ENCODE measurements around the gene GPR52.
A peak's percentile ranks its signal among the peaks of the same experiment; 100 is the strongest.

The GPR52 gene, protein sequence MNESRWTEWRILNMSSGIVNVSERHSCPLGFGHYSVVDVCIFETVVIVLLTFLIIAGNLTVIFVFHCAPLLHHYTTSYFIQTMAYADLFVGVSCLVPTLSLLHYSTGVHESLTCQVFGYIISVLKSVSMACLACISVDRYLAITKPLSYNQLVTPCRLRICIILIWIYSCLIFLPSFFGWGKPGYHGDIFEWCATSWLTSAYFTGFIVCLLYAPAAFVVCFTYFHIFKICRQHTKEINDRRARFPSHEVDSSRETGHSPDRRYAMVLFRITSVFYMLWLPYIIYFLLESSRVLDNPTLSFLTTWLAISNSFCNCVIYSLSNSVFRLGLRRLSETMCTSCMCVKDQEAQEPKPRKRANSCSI

GRCh38 chr1:174447866-174448530 lies at the start of gene GPR52:
Gene GPR52, plus strand, starts transcription at chr1:174447964. Its CDS starts 148 bp downstream, at chr1:174448112.
- H3K4me1 ChIP-seq (ENCODE audit: control insufficient read depth, insufficient read depth, low read length) = no peaks in the 10 kb centered on the region
- no peaks in the 10 kb centered on the region for H3K36me3 ChIP-seq (ENCODE audit: control insufficient read depth in 2 of 2, insufficient read depth in 1 of 2, low read length in 2 of 2)
- H3K9me3 ChIP-seq (ENCODE audit: control insufficient read depth, insufficient read depth, low read depth, low read length) = no peaks in the 10 kb centered on the region
- no peak for TF ChIP-seq ZNF37A (tag by site-specific recombination; IDR thresholded peaks at IDR 0.05)
- TF ChIP-seq SCRT2 (tag by site-specific recombination; IDR thresholded peaks at IDR 0.05) = peak; percentile 92
- H3K4me3 ChIP-seq (ENCODE audit: low read depth, low read length) = no peak within 1 kb of the TSS
- H3K27ac ChIP-seq (ENCODE audit: extremely low read depth, low read depth, low read length) = no peak within 1 kb of the TSS
- CTCF ChIA-PET = no interaction called here
- POLR2A ChIA-PET = no interaction called here

GRCh38 chr1:174398246-174398645 lies 49.5 kb upstream of the GPR52 start:
- CTCF ChIA-PET = no interaction called here
- Histone ChIP-seq H3K36me3 (ENCODE audit: control insufficient read depth in 2 of 2, insufficient read depth in 1 of 2, low read length in 2 of 2) (peaks cover 0 to 6% of the 10 kb centered on the region in 2 experiments; a peak in 1 of 3 replicates), H3K9me3 (ENCODE audit: control insufficient read depth, insufficient read depth, low read depth, low read length) (no peaks in the 10 kb centered on the region), H3K27ac (ENCODE audit: extremely low read depth, low read depth, low read length) (no peak overlapping the region), H3K4me3 (ENCODE audit: low read depth, low read length) (no peak overlapping the region), H3K4me1 (ENCODE audit: control insufficient read depth, insufficient read depth, low read length) (no peaks in the 10 kb centered on the region)
- TF ChIP-seq ZNF26 (tag by site-specific recombination; IDR thresholded peaks at IDR 0.05) (no peak), ZNF311 (tag by site-specific recombination; IDR thresholded peaks at IDR 0.05; ENCODE audit: borderline replicate concordance) (no peak), ZFHX2 (tag by site-specific recombination; conservative IDR thresholded peaks at IDR 0.05) (no peak), ZNF221 (tag by site-specific recombination; IDR thresholded peaks at IDR 0.05; ENCODE audit: borderline replicate concordance) (no peak), ZNF341 (tag by site-specific recombination; IDR thresholded peaks at IDR 0.05; ENCODE audit: low read depth) (no peak), ZNF391 (tag by site-specific recombination; IDR thresholded peaks at IDR 0.05; ENCODE audit: borderline replicate concordance, low read depth) (no peak), ZNF621 (tag by site-specific recombination; IDR thresholded peaks at IDR 0.05) (no peak), ZNF274 (IDR thresholded peaks at IDR 0.05; ENCODE audit: low read length) (no peak), ZNF274 (tag by site-specific recombination; IDR thresholded peaks at IDR 0.05; ENCODE audit: borderline replicate concordance) (no peak), SETDB1 (IDR thresholded peaks at IDR 0.05; ENCODE audit: insufficient read length, low read length) (no peak), ZNF223 (tag by site-specific recombination; IDR thresholded peaks at IDR 0.05) (no peak)
- TF ChIP-seq, protein P1, sequence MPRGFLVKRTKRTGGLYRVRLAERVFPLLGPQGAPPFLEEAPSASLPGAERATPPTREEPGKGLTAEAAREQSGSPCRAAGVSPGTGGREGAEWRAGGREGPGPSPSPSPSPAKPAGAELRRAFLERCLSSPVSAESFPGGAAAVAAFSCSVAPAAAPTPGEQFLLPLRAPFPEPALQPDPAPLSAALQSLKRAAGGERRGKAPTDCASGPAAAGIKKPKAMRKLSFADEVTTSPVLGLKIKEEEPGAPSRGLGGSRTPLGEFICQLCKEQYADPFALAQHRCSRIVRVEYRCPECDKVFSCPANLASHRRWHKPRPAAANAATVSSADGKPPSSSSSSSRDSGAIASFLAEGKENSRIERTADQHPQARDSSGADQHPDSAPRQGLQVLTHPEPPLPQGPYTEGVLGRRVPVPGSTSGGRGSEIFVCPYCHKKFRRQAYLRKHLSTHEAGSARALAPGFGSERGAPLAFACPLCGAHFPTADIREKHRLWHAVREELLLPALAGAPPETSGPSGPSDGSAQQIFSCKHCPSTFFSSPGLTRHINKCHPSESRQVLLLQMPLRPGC (tag by site-specific recombination; IDR thresholded peaks at IDR 0.05) = no peak
- POLR2A ChIA-PET = no interaction called here

DNA sequence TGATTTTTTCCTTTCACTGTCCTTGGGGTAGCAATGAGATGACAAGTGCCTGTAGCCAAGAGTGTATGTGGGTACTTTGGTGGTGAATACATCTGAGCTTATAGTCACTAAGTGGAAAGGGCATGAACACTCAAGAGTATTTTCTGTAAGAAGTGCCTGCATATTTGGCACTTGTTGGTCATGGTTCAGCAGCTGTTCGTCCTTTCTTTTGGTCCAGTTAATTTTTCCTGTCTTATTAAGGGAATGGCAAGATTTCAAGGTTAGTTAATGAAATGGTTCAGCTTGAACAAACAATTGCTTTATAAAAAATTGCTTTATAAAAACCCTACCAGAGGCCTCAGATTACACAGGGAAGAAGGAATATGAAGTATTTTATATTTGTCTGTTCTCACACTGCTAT lies 48.6 kb upstream of the GPR52 start:
- Histone ChIP-seq H3K9me3 (ENCODE audit: control insufficient read depth, insufficient read depth, low read depth, low read length) (no peaks in the 10 kb centered on the region), H3K36me3 (ENCODE audit: control insufficient read depth in 2 of 2, insufficient read depth in 1 of 2, low read length in 2 of 2) (peaks cover 0 to 4% of the 10 kb centered on the region in 2 experiments; a peak in 1 of 3 replicates), H3K4me3 (ENCODE audit: low read depth, low read length) (no peak overlapping the region), H3K27ac (ENCODE audit: extremely low read depth, low read depth, low read length) (no peak overlapping the region), H3K4me1 (ENCODE audit: control insufficient read depth, insufficient read depth, low read length) (no peaks in the 10 kb centered on the region)
- CTCF ChIA-PET = interaction anchor here (0.6 to 1.0 kb wide), 2 partner anchors 14 to 41 kb away, joined by 3 read pairs; no protein-coding TSS in a partner anchor
- POLR2A ChIA-PET = no interaction called here
- TF ChIP-seq, protein P2, sequence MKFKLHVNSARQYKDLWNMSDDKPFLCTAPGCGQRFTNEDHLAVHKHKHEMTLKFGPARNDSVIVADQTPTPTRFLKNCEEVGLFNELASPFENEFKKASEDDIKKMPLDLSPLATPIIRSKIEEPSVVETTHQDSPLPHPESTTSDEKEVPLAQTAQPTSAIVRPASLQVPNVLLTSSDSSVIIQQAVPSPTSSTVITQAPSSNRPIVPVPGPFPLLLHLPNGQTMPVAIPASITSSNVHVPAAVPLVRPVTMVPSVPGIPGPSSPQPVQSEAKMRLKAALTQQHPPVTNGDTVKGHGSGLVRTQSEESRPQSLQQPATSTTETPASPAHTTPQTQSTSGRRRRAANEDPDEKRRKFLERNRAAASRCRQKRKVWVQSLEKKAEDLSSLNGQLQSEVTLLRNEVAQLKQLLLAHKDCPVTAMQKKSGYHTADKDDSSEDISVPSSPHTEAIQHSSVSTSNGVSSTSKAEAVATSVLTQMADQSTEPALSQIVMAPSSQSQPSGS (tag by site-specific recombination; IDR thresholded peaks at IDR 0.05; ENCODE audit: low read depth) = no peak
- no peak for TF ChIP-seq SETDB1 (IDR thresholded peaks at IDR 0.05; ENCODE audit: insufficient read length, low read length)
- TF ChIP-seq ZBTB49 (tag by site-specific recombination; IDR thresholded peaks at IDR 0.05; ENCODE audit: low read depth) = no peak
- TF ChIP-seq, protein P3, sequence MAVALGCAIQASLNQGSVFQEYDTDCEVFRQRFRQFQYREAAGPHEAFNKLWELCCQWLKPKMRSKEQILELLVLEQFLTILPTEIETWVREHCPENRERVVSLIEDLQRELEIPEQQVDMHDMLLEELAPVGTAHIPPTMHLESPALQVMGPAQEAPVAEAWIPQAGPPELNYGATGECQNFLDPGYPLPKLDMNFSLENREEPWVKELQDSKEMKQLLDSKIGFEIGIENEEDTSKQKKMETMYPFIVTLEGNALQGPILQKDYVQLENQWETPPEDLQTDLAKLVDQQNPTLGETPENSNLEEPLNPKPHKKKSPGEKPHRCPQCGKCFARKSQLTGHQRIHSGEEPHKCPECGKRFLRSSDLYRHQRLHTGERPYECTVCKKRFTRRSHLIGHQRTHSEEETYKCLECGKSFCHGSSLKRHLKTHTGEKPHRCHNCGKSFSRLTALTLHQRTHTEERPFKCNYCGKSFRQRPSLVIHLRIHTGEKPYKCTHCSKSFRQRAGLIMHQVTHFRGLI (tag by site-specific recombination; IDR thresholded peaks at IDR 0.05) = no peak
- TF ChIP-seq ZNF311 (tag by site-specific recombination; IDR thresholded peaks at IDR 0.05; ENCODE audit: borderline replicate concordance) = no peak
